Fibroblast of skin of left quadriceps (primary cell): ENCODE results near the gene INTS1.

Experiments
- DNase-seq, 2 experiments: peaks; one replicate each; pipeline ENCODE4 v3.0.0-alpha.2; 2013; ENCODE audit warnings: low read depth in 2 of 2

INTS1 gene

GRCh38 chr7:1486571-1486970, 17.6 kb downstream of the INTS1 start:
- DNase-seq = no peak

- DNase-seq = no peak
Measured at GRCh38 chr7:1485156-1485555, 19.0 kb downstream of the INTS1 start.

GRCh38 chr7:1484569-1484968, 19.6 kb downstream of the INTS1 start:
- DNase-seq = no peak

GRCh38 chr7:1483536-1484505, 20.4 kb downstream of the INTS1 start:
- DNase-seq = no peak

GRCh38 chr7:1483079-1483478, 21.1 kb downstream of the INTS1 start:
- DNase-seq = no peak

GRCh38 chr7:1481300-1481699, 22.9 kb downstream of the INTS1 start:
- no peak for DNase-seq

GRCh38 chr7:1480670-1481069, 23.5 kb downstream of the INTS1 start:
- no peak for DNase-seq

GRCh38 chr7:1479287-1479686, 24.9 kb downstream of the INTS1 start:
- DNase-seq = no peak

GRCh38 chr7:1478480-1478879, 25.7 kb downstream of the INTS1 start:
- DNase-seq = no peak

- no peak for DNase-seq
Measured at GRCh38 chr7:1476859-1477258, 27.3 kb downstream of the INTS1 start.

- no peak for DNase-seq
Measured at GRCh38 chr7:1475991-1476390, 28.2 kb downstream of the INTS1 start.

GRCh38 chr7:1475393-1475792, 28.8 kb downstream of the INTS1 start:
- no peak for DNase-seq

- DNase-seq = no peak
Measured at GRCh38 chr7:1474736-1475135, 29.5 kb downstream of the INTS1 start.

- DNase-seq = peak; percentile 34 to 36
Measured at GRCh38 chr7:1473864-1474512, 30.2 kb downstream of the INTS1 start.

- no peak for DNase-seq
Measured at GRCh38 chr7:1470901-1471300, 33.3 kb downstream of the INTS1 start.

- DNase-seq = no peak
Measured at GRCh38 chr7:1468643-1469298, 35.4 kb downstream of the INTS1 start.

- DNase-seq = no peak
Measured at GRCh38 chr7:1468203-1468602, 36.0 kb downstream of the INTS1 start.

GRCh38 chr7:1466524-1467271, 37.5 kb downstream of the INTS1 start:
- peak in 1 of 2 experiments; percentile 17 for DNase-seq

GRCh38 chr7:1464694-1465093, 39.5 kb downstream of the INTS1 start:
- DNase-seq = no peak

- no peak for DNase-seq
Measured at GRCh38 chr7:1463676-1464223, 40.4 kb downstream of the INTS1 start.

- DNase-seq = no peak
Measured at GRCh38 chr7:1461646-1462375, 42.4 kb downstream of the INTS1 start.
